ENCODE results near the gene RAI14. TPM values are rescaled to one million over a fixed set of nuclear protein-coding genes. Genes with fewer than 3 reads are reported as not detected.
"Not testable (repeated sequence)": the region's sequence is repeated elsewhere in the genome, so short reads cannot be mapped to it uniquely, and the experiment has no call there.

The RAI14 gene
- total RNA-seq, 3 donors from 2014 or later, result 4.8 to 8.7 (median 7.1) TPM

DNA sequence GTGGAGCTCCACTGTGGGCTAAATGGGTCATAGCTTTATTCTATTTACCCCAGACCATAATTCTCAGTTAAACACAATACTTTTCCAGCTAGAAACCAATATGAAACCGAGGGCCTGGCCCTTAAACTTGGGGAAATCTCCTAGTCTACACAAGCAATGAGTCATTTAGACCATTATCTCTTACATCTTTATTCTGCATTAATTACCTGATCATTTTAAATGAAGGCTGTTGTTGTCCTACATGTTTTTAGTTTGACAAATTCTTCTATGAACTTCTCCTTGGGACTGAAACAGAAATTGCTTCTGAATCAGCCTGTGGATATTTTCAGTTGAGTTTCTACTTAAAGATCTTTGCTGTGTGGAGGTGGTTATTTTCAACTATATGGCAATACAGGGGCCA lies 37.9 kb downstream of the RAI14 start:
- no peaks in the 10 kb centered on the region for H3K9me3 Mint-ChIP-seq
- no peaks in the 10 kb centered on the region for H3K27me3 Mint-ChIP-seq (ENCODE audit: low read depth)
- ATAC-seq, result no peak

GRCh38 chr5:34694685-34695084 lies 38.6 kb downstream of the RAI14 start:
- no peak overlapping the region for H3K4me3 Mint-ChIP-seq
- H3K36me3 Mint-ChIP-seq (ENCODE audit: insufficient read depth), result no peaks in the 10 kb centered on the region
- ATAC-seq, result no peak
- no peaks in the 10 kb centered on the region for H3K9me3 Mint-ChIP-seq
- no peaks in the 10 kb centered on the region for H3K27me3 Mint-ChIP-seq (ENCODE audit: low read depth)
- peaks cover 16% of the 10 kb centered on the region for H3K4me1 Mint-ChIP-seq (ENCODE audit: low read depth)
- no peak for DNase-seq

More for the DNA sequence above, 37.9 kb downstream of the RAI14 start:
- Mint-ChIP-seq H3K36me3 (ENCODE audit: insufficient read depth) (no peaks in the 10 kb centered on the region), H3K4me3 (no peak overlapping the region), H3K4me1 (ENCODE audit: low read depth) (peaks cover 16% of the 10 kb centered on the region)
- DNase-seq, result no peak

GRCh38 chr5:34695275-34696027 lies 39.3 kb downstream of the RAI14 start:
- H3K4me1 Mint-ChIP-seq (ENCODE audit: low read depth), result peaks cover 16% of the 10 kb centered on the region
- H3K27me3 Mint-ChIP-seq (ENCODE audit: low read depth), result no peaks in the 10 kb centered on the region
- no peaks in the 10 kb centered on the region for H3K36me3 Mint-ChIP-seq (ENCODE audit: insufficient read depth)
- ATAC-seq (peak in 1 of 2 donors; percentile 58), DNase-seq (no peak)
- H3K9me3 Mint-ChIP-seq, result no peaks in the 10 kb centered on the region
- H3K4me3 Mint-ChIP-seq, result peak overlapping the region; percentile 25

DNA sequence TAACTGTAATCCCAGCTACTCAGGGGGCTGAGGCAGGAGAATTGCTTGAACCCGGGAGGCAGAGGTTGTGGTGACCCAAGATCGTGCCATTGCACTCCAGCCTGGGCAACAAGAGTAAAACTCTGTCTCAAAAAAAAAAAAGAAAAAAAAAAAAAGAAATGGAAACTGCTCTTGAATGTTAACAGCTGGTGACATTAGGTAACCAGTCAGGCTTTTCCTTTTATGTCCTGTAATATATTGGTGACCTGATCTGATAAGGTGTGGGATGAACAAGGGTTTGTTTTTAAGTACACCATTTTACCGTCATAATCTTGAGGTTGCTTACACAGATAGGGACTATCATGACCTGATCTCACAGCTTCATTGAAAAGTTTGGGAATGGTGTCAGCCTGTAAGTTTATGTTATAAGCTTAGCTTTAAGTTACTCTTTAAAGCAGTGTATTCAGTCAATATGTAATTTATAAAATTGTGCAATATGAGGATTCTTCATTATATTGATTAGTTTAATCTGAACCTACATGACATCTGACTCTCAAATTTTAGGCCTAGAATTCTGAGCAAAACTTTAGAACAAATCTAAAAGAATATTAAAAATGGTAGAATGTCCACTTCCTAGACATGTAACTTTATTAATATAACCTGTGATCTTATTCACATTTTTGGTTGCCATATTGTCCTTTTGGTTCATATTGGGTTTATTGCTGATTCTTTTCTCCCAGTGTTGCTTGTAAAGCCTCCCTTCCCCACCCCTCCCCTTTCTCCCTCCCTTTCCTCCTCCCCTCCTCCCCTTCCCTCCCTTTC lies 41.4 kb downstream of the RAI14 start:
- ATAC-seq (no peak), DNase-seq (no peak)
- Mint-ChIP-seq H3K36me3 (ENCODE audit: insufficient read depth) (no peaks in the 10 kb centered on the region), H3K27me3 (ENCODE audit: low read depth) (no peaks in the 10 kb centered on the region), H3K9me3 (no peaks in the 10 kb centered on the region), H3K4me1 (ENCODE audit: low read depth) (peaks cover 16% of the 10 kb centered on the region), H3K4me3 (no peak overlapping the region)

- Mint-ChIP-seq H3K9me3 (no peaks in the 10 kb centered on the region), H3K27me3 (ENCODE audit: low read depth) (no peaks in the 10 kb centered on the region), H3K36me3 (ENCODE audit: insufficient read depth) (no peaks in the 10 kb centered on the region), H3K4me1 (ENCODE audit: low read depth) (peaks cover 16% of the 10 kb centered on the region), H3K4me3 (no peak overlapping the region)
- ATAC-seq, result no peak
- no peak for DNase-seq
These were observed 41.9 kb downstream of the RAI14 start for GRCh38 chr5:34698109-34698419.

DNA sequence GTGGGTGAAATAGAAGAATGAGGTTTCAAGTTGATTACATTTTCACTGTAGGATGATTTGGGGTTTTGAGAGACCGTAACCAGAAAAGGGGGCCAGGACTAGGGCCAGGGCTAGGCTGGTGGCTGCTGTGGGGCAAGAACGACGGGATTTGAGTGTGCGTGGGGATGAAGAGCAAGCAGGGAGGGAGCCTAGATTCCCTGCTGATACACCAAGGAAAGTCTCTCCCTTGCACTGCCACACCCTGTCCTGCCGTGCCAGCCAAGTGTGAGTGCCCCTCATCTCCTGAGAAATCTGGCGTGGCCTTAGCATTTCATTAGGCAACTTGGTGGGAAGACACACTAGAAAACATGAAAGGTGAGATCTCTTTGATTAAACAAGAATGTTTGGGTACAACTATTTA lies 42.6 kb downstream of the RAI14 start:
- DNase-seq (no peak), ATAC-seq (no peak)
- H3K36me3 Mint-ChIP-seq (ENCODE audit: insufficient read depth), result no peaks in the 10 kb centered on the region
- H3K4me3 Mint-ChIP-seq, result no peak overlapping the region
- H3K4me1 Mint-ChIP-seq (ENCODE audit: low read depth), result peaks cover 16% of the 10 kb centered on the region
- no peaks in the 10 kb centered on the region for H3K9me3 Mint-ChIP-seq
- H3K27me3 Mint-ChIP-seq (ENCODE audit: low read depth), result no peaks in the 10 kb centered on the region

DNA sequence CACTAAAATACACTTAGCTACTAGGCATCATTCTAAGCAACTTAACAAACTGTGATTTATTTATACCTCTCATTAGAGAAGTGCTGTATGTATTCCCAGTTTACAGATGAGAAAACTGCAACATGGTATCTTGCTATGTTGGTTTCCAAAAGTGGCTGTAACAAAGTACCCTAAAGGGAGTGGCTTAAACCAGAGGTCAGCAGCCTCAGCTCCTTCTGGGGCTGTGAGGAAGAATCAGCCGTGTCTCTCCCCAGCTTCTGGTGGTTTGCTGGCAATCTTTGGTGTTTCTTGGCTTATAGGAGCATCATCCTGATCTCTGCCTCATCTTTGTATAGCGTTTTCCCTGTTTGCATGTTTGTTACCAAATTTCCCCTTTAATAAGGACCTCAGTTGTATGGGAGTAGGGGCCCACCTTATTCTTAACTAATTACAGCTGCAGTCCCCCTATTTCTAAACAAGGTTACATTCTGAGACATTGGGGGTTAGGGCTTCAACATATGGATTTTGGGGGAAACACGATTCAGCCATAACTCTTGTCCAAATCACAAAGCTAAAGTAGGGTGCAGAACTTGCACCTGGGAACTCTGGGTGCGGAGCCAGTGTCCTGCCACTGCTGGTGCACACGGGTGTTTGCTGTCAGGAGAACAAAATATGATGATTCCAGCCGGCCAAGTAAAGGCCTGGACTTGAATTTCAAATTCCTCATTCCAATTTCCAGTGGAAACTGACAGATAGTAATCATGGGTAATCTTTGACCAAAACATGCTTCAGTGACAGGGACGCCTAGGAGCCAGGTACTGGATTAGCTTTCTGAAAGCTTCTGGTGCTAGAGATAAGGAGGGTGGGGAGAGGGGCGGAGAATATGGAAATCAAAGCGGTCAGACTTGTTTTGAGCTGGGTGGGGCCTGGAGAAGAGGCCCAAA lies 43.3 kb downstream of the RAI14 start:
- peaks cover 11% of the 10 kb centered on the region for H3K4me1 Mint-ChIP-seq (ENCODE audit: low read depth)
- H3K36me3 Mint-ChIP-seq (ENCODE audit: insufficient read depth), result no peaks in the 10 kb centered on the region
- no peaks in the 10 kb centered on the region for H3K27me3 Mint-ChIP-seq (ENCODE audit: low read depth)
- no peak overlapping the region for H3K4me3 Mint-ChIP-seq
- ATAC-seq (no peak), DNase-seq (no peak)
- no peaks in the 10 kb centered on the region for H3K9me3 Mint-ChIP-seq

- Mint-ChIP-seq H3K4me3 (no peak overlapping the region), H3K9me3 (no peaks in the 10 kb centered on the region), H3K36me3 (ENCODE audit: insufficient read depth) (no peaks in the 10 kb centered on the region), H3K27me3 (ENCODE audit: low read depth) (no peaks in the 10 kb centered on the region), H3K4me1 (ENCODE audit: low read depth) (peaks cover 5% of the 10 kb centered on the region)
- no peak for ATAC-seq
- no peak for DNase-seq
These were observed 43.9 kb downstream of the RAI14 start for GRCh38 chr5:34700078-34700452.

- H3K9me3 Mint-ChIP-seq; H3K4me1 Mint-ChIP-seq (ENCODE audit: low read depth); DNase-seq; ATAC-seq; H3K36me3 Mint-ChIP-seq (ENCODE audit: insufficient read depth); H3K4me3 Mint-ChIP-seq; H3K27me3 Mint-ChIP-seq (ENCODE audit: low read depth): not testable (repeated sequence)
These were observed 45.3 kb downstream of the RAI14 start for GRCh38 chr5:34701442-34701841.

- no peaks in the 10 kb centered on the region for H3K9me3 Mint-ChIP-seq
- no peaks in the 10 kb centered on the region for H3K36me3 Mint-ChIP-seq (ENCODE audit: insufficient read depth)
- H3K4me3 Mint-ChIP-seq, result no peak overlapping the region
- DNase-seq (no peak), ATAC-seq (no peak)
- no peaks in the 10 kb centered on the region for H3K4me1 Mint-ChIP-seq (ENCODE audit: low read depth)
- H3K27me3 Mint-ChIP-seq (ENCODE audit: low read depth), result peaks cover 2% of the 10 kb centered on the region
These were observed 47.9 kb downstream of the RAI14 start for GRCh38 chr5:34703767-34704713.

DNA sequence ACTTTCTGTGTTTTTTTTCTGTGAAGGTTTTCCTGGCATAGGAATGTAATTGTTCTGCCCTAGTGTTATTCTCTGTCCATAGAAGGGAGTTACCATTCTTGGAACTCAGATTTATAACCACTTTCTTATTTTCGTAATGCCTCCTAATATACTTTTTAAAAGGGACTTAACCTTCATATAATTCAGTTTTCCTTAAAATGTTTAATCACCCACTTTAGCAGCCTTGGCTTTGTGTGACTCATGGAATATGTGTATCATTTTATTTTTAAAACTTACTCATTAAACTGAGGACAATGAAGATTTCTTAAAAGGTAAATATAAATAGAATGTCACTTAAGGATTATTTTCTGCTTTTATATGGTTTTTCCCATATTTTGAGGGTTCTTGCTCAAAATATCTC lies 50.0 kb downstream of the RAI14 start:
- no peak overlapping the region for H3K4me3 Mint-ChIP-seq
- no peaks in the 10 kb centered on the region for H3K9me3 Mint-ChIP-seq
- peaks cover 2% of the 10 kb centered on the region for H3K27me3 Mint-ChIP-seq (ENCODE audit: low read depth)
- no peaks in the 10 kb centered on the region for H3K36me3 Mint-ChIP-seq (ENCODE audit: insufficient read depth)
- no peak for ATAC-seq
- no peak for DNase-seq
- H3K4me1 Mint-ChIP-seq (ENCODE audit: low read depth), result no peaks in the 10 kb centered on the region

DNA sequence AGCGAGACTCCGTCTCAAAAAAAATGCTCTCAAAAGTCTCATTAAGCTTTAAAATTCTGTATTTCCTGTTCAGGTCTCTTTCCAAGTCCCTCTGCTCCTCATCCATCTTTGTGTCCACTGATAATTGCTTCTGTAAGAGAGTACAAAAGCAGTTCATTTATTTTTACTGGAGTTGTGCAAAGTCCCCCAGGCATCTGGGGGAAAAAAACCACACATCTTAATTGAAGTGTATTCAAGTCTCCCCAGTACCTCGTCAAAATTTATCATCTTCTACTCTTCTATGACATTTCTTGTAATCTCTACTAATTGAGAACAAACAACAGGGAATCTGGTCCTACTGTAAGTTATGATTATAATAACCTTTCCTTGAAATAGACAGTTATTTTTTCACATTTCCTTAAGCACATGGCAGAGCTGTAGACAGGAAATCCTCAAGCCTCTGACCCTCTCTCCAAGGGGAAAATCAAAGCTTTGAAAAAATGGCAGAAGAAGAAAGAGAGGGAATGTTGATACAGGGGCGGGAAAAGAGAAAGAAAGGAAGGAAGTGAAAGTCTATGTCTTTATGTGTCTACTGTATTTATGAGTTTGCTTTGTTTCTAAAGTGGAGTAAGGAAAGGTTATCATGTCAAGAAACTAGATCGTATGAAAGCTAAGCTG lies 51.5 kb downstream of the RAI14 start:
- DNase-seq (no peak), ATAC-seq (no peak)
- Mint-ChIP-seq H3K27me3 (ENCODE audit: low read depth) (peaks cover 2% of the 10 kb centered on the region), H3K4me1 (ENCODE audit: low read depth) (no peaks in the 10 kb centered on the region), H3K4me3 (no peak overlapping the region), H3K36me3 (ENCODE audit: insufficient read depth) (no peaks in the 10 kb centered on the region), H3K9me3 (no peaks in the 10 kb centered on the region)

DNA sequence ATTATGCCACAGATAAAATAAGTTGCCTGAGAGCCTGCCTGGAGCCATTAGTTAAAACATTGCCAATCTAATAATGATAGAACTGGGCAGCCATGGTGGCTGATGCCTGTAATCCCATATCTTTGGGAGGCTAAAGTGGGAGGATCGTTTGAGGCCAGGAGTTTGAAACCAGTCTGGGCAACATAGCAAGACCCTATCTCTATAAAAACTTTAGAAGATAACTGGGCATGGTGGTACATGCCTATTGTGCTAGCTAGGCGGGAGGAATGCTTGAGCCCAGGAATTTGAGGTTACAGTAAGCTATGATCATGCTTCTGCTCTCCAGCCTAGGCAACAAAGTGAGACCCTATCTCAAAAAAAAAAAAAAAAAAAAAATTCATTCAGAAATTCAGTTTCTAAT lies 52.6 kb downstream of the RAI14 start:
- Mint-ChIP-seq H3K4me1 (ENCODE audit: low read depth) (no peaks in the 10 kb centered on the region), H3K4me3 (no peak overlapping the region), H3K36me3 (ENCODE audit: insufficient read depth) (no peaks in the 10 kb centered on the region), H3K27me3 (ENCODE audit: low read depth) (peaks cover 4% of the 10 kb centered on the region), H3K9me3 (no peaks in the 10 kb centered on the region)
- ATAC-seq (no peak), DNase-seq (no peak)

All from activated T-cell treated with anti-CD3 and anti-CD28 coated beads, Interleukin-2, amount 50 U/mL, for 4 hours (primary cell).